Effector CD8-positive, alpha-beta T cell (primary cell): Measurements from ENCODE around the gene NLRX1.
"Not testable (repeated sequence)": the region's sequence is repeated elsewhere in the genome, so short reads cannot be mapped to it uniquely, and the experiment has no call there.

Experiments
- DNase-seq: peaks from one replicate; lab custom pipeline; 2025; lab: John Stamatoyannopoulos, UW
- total RNA-seq, 4 experiments: gene quantifications; one replicate each; lab custom pipeline; 2026; lab: John Stamatoyannopoulos, UW

The NLRX1 gene
- total RNA-seq = 12.8 to 28.4 (median 20.3) reads per million in 4 experiments

GRCh38 chr11:119168471-119169281 is at the start of gene NLRX1:
NLRX1 (plus strand) TSS chr11:119168725; CDS start chr11:119171404, 2,679 bp downstream.
- peak; percentile 61 for DNase-seq

GRCh38 chr11:119118946-119119345 is 49.6 kb upstream of the NLRX1 start:
- DNase-seq = no peak

DNA sequence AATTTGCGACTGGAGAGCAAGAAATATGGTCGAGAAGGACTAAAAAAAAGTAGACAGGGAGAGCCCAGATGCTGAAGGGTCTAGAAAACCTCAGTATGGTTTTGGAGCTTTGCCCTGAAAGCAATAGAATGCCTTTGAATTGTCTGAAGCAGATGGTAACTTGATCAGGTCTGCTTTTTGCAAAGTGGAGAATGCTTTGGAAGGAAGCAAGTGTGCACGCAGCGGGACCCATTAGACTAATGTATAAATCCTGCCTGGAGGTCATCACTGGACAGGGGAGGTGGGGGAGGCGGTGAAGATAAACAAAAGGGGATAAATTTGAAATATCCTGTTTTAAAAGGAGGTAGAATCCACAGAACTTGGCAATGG is 47.9 kb upstream of the NLRX1 start:
- no peak for DNase-seq

DNA sequence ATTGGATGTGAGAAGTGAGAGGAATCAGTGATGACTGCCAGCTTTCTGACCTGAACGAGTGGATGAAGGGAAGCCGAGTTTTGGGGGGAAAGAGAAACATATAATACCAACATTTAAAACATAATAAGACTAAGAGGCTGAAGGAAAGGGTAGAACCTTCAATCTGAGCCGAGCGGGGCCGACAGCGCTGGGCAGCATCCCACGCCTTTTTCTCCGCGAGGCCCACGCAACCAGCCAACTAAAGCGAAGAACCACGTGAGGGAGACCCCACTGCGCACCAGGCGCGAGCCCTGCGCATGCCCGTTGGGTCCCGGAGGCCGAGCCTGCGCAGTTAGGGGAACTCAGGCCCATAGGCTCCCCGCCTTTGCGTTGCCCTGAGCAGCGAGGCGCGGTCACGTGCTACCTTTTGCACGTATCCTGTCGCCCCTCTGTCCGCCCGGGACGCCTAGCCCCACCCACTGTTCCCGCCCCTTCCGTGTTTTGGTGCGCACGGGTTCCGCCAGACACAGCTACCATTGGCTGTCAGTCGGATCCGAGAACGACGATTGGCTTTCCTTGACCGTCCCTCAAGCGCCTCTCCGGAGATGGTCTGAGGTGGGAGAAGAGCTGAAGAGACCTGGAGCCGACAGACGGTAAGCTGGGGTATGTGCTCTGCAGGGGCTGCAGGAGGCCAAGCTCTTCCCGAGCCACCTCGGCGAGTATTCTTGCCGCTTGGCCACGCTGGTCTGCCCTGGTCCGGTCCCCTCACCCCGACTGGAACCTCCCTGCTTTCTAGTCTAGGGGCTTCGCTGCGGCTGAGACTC is 47.3 kb upstream of the NLRX1 start, which contains the start of gene HINFP:
HINFP (plus strand) TSS at position 573 of the 803 bp plus-strand sequence. CDS start 5,365 bp downstream, outside the sequence.
- DNase-seq = peak; percentile 99

GRCh38 chr11:119121811-119122124 is 46.8 kb upstream of the NLRX1 start:
- no peak for DNase-seq

DNA sequence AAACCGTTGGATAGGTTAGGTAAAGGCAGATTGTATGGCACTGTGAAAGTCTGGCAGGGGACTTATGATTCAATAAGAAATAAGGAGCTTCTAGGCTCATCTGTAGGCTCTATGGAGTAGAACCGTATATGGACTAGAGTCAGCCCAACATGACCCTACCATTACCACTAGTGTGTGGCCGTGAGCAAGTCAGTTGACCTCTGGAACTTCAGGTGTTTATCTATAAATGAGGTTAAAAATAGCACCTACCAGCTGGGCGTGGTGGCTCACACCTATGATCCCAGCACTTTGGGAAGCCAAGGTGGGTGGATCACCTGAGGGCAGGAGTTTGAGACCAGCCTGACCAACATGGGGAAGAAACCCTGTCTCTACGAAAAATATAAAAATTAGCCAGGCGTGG is 42.7 kb upstream of the NLRX1 start:
- DNase-seq = no peak

GRCh38 chr11:119126675-119127268 is 41.8 kb upstream of the NLRX1 start:
- no peak for DNase-seq

DNA sequence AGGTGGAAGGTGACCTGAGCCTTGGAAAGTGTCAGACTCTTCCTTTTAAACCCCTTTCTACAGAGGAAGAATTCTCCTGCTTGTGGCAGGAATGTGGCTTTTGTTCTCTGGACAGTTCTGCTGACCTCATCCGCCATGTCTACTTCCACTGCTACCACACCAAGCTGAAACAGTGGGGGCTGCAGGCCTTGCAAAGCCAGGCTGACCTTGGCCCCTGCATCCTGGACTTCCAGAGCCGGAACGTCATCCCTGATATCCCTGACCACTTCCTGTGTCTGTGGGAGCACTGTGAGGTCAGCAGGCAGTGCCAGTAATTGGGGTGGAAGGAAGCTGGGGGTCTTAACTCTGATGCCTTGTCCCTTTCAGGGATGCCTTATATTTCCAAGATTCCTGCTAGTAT is 37.9 kb upstream of the NLRX1 start:
- no peak for DNase-seq

DNA sequence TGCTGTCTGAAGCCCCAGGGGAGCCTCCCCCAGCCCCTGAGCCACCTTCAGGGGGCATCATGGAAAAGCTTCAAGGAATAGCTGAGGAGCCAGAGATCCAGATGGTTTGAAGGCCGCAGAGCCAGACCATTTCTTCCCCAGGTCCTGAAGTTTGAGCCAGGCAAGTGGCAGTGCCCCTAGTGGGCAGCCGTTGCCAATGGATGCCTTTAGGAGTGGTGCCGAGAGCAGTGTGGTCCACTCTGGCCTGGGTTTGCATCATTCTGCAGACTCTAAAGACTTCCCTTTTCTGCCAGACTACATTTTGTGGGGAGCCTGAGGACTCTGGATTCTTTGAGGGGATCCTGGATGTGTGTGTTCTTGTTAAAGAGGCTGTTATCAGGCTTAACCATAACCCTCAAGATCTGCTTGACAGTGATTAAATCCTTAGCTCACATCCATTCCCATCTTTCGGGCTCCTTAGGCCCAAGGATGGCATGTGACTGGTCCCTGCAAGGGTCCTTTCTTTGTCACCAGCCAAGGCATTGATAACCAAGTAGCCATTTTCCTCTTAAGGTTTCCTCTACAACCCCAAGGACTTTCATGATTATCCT is 34.0 kb upstream of the NLRX1 start:
- DNase-seq = no peak

DNA sequence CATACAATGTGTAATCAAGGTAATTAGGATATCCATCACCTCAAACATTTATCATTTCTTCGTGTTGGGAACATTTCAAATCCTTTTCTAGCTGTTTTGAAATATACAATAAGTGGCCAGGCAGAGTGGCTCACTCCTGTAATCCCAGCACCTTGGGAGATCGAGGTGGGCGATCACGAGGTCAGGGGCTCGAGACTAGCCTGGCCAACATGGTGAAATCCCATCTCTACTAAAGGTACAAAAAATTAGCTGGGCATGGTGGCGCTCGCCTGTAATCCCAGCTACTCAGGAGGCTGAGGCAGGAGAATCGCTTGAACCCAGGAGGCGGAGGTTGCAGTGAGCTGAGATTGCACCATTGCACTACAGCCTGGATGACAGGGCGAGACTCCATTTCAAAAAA is 29.2 kb upstream of the NLRX1 start:
- not testable (repeated sequence) for DNase-seq

DNA sequence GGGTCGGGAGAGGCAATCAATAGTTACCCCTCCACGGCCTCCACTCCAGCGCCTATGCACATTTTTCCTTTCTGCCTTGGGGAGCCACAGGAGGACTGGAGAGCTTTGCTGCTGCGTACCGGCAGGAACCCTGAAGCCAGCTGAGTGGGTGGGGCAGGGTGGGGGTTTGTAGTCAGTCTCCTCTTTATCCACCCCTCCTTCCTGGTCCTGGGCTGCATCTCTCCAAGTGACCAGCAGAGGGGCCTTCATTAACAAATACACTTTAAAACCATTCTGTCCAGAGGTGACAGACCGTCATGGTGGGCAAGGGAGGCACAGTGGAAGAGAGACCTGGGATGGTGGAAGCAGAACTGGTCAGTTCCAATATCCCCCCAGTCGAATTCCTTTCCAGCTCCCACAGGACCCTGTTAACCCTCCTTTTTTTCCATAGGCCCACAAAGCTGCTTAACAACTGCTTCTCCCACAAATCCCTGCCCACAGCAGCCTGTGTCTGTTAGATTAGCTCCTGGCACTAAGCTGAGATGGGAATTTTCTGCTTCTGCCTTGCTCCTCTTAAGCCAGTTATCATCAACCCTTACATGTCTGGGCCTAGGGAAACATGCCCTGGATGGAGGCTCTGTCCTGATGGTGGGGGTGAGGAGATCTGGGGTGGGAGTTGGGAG is 23.6 kb upstream of the NLRX1 start:
- DNase-seq = no peak

DNA sequence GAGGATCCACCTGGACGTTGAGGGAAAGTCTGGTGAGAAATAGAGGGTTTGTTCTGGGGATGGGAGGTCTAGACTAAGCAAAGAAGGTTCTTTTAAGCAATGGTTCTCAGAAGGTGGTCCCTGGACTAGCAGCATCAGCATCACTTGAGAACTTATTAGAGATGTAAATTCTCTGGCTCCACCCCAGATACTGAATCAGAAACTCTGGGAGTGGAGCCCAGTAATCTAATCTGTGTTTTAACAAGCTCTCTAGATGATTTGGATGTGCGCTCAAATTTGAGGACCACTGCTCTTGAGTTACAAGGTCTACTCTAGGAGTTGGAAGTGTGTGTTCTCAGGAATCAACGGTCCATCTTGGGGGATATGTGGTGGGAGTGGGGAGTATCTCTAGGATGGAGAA is 23.0 kb upstream of the NLRX1 start:
- DNase-seq = no peak

GRCh38 chr11:119147604-119148333 is 20.8 kb upstream of the NLRX1 start:
- DNase-seq = no peak

- DNase-seq = no peak
These were observed 19.9 kb upstream of the NLRX1 start for GRCh38 chr11:119148720-119149017.

GRCh38 chr11:119149018-119149785 is 19.3 kb upstream of the NLRX1 start, which contains the start of gene ABCG4:
ABCG4 (plus strand) TSS chr11:119149052; CDS start chr11:119149966, 914 bp downstream.
- no peak for DNase-seq

DNA sequence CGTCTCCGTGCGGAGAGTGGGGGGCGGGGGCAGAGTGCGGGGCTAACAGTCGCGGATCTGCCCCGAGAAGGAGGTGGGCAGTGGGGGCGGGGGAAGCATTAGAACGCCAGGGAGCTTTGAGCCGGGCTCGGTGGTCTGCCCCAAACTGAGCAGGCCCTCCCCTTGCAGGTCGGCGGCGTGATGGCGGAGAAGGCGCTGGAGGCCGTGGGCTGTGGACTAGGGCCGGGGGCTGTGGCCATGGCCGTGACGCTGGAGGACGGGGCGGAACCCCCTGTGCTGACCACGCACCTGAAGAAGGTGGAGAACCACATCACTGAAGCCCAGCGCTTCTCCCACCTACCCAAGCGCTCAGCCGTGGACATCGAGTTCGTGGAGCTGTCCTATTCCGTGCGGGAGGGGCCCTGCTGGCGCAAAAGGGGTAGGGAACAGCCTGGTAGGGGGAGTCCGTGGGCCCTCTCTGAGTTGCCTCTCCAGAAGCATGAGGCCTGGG is 18.7 kb upstream of the NLRX1 start:
- no peak for DNase-seq

DNA sequence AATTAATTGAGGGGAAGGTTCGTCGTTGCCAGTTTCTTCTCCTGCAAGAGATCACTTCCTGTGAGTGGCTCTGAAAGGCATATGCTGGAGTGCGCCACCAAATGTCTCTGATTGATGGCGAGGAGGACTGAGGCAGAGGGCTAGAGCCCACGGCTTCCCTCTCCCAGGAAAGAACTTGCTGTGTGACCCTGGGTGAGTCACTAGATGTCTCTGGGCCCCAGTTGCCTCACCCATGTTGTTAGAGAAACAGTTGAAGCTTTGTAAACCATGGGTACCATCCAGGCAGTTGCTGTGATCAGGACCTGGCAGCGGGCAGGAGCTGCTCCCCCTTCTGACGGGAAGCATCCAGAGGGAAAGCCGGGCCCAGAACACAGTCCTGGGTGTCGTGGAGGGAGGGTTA is 16.5 kb upstream of the NLRX1 start:
- DNase-seq = no peak

DNA sequence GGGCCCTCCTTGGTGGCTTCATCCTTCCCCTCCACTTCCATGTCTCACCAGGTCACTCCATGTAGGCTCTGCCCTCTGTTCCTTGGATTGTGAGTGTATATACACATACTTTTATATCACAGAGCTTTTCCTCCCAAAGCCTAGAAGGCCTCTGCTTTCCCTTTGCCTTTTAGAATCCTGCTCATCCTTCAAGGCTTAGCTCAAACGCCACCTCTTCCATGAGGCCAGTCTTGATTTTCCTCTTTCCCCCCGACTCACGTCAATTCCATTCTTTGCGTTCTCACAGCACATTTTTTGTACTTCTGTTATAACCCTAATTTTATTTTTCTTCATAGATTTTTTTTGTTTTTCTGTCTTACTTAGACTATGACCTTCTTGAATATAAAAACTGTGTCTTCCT is 15.9 kb upstream of the NLRX1 start:
- DNase-seq = no peak

DNA sequence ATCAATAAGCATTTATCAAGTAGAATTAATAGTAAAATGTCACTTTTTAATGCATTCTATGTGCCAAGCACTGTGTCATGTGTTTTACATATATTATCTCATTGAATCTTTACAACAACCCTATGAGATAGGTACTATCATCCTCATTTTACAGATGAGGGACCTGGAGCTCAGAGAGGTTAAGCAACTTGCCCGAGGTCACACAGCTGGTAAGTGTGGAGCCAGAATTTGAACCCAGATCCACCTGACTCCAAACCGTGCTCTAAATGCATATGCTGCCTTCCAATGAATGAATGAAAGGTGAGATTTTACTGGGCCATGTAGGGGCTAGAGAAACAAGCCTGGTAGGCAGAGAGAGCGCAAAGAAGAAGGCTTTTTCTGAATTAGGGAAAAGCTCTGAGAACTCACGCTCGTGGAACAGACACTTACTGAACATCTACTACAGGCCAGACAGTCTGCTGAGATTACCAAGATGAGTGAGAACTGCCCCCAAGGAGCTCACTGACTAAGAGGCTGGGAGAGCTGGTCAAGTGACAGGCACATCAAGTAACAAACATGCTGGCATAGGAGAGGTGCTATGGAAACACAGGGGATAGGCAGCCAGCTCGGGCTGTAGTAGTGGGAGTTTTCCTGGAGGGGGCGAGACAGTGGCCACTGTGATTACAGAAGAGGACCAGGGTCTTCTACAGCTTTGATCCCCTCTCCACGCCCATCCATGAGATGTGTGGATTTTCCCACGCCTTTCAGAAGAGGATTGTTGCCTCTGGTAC is 15.3 kb upstream of the NLRX1 start:
- DNase-seq = no peak
